Germinal center (tissue), 1 donor: ENCODE measurements around the gene NELL2.
"Not testable (repeated sequence)": the region's sequence is repeated elsewhere in the genome, so short reads cannot be mapped to it uniquely, and the experiment has no call there.

Experiments
- DNase-seq: peaks from one replicate; pipeline ENCODE4 v3.0.0; 2012; ENCODE audit warnings: mixed read lengths, low spot score

Gene NELL2

DNA sequence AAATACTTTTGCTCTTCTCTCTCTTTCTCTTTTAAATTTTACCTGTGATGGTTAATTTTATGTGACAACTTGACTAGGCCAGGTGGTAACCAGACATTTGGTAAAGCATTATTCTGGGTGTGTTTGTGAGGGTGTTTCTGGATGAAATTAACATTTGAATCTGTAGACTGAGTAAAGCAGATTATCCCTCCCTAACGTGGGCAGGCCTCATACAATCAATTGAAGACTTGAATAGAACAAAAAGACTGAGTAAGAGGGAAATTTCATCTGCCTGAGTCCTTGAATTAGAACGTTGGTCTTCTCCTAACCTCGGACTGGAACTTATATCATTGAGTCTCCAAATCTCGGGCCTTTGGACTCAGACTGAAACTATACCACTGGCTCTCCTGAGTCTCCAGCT, 182.1 kb downstream of the NELL2 start:
- DNase-seq, result no peak

DNA sequence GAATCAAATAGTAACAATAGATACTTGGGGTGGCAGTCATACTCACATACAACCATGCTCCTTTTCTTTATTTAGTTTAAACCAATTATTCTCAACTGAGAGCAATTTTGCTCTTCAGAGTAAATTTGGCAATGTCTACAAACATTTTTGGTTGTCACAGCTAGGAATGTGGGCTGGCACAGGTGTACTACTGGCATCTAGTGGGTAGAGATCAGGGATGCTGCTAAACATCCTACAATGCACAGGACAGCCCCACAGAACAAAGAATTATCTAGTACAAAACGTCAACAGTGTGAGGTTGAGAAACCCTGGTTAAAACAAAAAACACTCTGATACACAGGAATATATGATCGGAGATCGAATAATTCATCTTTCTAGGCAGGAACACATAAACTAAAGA, 186.5 kb downstream of the NELL2 start:
- no peak for DNase-seq

DNA sequence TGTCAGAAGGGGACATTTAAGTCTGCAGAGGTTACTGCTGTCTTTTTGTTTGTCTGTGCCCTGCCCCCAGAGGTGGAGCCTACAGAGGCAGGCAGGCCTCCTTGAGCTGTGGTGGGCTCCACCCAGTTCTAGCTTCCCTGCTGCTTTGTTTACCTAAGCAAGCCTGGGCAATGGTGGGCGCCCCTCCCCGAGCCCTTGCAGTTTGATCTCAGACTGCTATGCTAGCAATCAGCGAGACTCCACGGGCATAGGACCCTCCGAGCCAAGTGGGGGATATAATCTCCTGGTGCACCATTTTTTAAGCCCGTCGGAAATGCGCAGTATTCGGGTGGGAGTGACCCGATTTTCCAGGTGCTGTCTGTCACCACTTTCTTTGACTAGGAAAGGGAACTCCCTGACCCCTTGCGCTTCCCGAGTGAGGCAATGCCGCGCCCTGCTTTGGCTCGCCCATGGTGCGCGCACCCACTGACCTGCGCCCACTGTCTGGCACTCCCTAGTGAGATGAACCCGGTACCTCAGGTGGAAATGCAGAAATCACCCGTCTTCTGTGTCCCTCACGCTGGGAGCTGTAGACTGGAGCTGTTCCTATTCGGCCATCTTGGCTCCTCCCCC, 189.2 kb downstream of the NELL2 start:
- not testable (repeated sequence) for DNase-seq

DNA sequence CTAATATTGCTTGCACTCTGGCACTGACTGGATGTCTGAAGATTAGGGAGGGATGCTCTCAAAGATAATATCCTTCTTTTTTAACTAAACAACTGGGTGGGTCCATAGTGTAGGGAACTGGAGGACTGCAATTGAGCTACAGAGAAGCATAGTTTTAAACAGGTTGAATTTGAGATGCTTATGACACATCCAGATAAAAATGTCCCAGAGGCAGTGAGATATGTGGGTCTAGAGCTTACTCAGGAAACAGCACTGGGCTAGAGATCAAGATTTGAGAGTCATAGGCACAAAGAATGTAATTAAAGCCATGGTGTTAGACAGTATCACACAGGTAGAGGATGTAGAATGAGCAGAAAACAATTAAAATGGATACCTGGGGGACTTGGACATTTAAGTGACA, 198.4 kb downstream of the NELL2 start:
- no peak for DNase-seq

DNA sequence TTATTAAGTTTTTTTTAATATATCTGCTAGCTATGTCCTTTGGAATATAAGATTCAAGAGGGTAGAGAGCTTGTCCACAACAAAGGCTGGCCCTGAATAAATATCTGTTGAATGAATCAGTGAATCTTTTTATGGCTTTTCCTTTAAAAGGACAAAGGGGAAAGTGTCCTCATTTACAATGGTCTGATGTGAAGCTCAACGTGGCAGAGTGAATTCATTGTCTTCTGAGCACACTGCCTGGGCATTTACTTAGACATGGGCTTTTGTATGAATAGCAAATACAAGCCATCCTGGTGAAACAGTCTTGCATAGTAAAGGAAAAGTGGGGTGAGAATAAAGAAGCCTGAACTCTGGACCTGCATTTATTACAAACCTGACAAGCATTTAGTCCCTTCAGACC, 201.2 kb downstream of the NELL2 start:
- no peak for DNase-seq

DNA sequence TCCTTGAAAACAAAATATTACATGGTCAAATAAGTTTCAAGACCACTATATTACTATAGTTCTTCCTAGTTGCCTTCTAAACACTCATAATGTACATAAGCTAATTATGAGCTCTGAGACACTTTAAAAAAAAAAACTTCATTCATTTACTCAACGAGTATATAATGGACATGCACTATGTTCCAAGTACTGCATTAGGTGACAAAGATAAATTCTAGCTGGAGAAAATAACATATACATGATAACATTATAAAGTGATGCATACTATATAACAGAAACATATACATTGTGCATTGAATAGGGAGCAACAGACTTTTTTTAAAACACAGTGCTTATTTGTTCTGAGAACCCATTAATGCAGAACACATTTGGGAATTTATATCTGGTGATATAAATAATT, 202.3 kb downstream of the NELL2 start:
- no peak for DNase-seq

DNA sequence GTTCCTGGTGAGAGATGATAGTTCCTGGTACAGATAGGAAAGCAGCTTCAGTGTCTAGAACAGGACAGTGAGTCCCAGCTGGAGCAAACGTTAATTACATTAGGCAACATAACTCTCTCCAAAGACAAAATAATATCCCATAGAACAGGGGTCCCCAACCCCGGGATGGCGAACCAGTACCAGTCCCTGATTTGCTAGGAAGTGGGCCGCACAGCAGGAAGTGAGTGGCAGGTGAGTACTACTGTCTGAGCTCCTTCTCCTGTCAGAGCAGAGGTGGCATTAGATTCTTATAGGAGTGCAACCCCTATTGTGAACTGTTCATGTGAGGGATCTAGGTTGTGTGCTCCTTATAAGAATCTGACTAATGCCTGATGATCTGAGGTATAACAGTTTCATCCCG, 204.1 kb downstream of the NELL2 start:
- no peak for DNase-seq

DNA sequence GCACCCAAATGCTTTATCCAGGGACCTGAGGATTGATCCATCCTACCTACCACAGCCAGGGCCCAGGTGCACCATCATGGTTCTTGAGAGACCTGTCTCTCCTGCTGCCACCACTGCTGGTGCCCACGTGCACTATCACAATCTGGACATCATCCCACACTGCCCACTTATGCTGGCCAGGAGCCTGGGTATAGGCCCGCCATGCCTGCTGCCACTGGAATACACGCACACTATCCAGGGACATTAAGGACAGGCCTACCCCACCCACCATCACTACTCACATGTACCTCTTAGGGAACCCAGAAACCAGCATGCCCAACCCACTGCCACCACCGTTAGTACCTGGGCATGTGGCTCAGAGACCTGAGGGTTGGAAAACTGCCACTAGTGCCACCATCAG, 207.7 kb downstream of the NELL2 start:
- DNase-seq, result no peak

DNA sequence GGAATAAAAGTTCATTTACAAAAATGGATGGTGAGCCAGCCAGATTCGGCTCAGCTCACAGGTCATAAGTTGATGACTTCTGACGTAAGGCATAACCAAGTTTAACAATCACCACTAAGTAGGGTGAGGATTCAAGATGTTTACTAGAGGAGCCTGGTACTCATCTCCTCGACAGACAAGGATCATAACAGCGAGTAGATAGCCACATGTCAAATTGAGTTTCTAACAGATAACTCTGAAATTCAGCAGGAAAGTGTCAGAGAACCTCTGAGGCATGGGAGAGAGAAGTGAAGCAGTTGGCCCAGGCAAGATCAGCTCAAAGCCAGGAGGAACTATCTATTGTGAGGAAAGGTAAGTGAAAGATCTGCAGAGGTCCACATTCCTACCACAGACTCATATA, 208.7 kb downstream of the NELL2 start:
- DNase-seq, result no peak

DNA sequence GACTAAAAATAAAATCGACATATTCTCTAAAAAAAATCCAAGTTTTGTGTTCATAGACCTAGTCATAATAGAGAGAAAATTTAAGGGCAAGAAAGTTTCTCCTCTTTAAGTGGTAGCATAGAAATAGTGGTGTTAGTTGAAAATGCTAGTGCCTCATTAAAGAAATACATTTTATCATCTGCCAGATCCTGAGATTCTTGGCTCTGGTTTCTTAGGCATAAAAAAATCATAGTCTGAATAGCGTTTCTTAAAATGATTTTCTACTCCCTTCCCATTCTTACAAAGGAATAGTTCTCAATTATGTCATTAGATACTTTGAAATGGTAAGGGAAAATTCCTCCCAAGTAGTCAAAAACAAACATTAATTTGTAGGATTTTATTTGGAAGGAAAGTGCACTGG, 212.8 kb downstream of the NELL2 start:
- no peak for DNase-seq

DNA sequence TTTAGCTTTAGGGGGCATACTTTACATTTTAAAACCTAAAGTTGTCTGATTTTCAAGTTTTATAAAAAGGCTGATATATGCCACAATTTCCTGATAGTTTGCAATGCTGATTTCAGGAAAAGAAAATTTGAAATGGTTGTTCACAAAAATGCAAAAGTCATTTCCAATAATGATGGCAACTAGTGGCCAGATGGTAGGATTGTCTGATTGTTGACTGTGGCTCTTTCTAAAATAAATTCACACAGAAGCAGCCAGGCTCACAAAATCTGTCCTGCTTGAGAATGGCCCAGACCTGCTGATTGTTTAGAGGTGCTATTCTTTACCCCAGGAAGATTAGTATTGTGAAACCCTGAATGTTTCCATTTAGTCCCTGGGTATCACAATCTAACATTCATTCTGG, 220.3 kb downstream of the NELL2 start:
- no peak for DNase-seq

DNA sequence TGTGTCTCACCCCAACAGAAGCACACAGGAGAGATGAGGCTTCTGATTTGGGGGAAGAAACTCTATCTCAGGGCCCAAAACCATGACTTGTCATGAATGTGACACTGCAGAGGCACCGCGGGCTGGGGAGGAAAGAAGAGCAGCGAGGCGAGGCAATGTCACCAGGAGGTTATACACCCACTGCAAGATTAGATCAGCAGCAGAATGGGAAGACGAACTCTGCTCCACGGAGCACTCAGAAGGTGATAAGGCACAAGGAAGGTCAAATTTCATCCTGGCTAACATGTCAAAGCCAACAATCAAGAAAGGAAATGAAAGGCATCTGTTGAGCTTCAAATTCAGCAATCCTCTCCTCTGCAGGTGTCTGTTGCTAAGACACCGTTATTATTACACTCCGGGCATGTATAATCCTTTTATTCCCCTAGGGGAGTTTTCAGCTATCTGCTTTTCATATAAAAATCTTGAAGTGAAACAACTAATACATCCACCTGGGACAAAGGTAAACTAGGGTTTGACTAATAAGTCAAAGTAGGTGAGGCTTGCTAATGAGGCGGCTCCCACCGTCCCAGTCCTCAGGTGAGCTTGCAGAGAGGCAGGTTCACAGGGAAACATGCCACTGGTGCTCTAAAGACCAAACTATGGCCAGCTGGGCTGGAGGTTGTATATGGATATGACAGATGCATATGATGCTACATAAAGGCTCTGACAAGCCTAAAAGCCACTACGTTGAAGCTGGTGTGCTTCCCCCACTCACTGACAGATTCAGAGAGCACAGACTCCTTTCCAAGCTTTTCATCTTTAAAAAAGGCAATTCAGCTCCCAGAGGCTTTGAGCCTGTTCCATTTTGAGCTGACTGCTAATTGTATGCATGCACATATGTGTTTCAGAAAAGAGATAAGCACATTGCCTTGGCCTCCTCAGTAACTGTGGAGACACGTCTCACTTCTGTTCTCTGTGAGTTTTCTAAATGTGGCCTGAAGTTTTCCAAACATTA, 221.2 kb downstream of the NELL2 start:
- peak; percentile 14 for DNase-seq

DNA sequence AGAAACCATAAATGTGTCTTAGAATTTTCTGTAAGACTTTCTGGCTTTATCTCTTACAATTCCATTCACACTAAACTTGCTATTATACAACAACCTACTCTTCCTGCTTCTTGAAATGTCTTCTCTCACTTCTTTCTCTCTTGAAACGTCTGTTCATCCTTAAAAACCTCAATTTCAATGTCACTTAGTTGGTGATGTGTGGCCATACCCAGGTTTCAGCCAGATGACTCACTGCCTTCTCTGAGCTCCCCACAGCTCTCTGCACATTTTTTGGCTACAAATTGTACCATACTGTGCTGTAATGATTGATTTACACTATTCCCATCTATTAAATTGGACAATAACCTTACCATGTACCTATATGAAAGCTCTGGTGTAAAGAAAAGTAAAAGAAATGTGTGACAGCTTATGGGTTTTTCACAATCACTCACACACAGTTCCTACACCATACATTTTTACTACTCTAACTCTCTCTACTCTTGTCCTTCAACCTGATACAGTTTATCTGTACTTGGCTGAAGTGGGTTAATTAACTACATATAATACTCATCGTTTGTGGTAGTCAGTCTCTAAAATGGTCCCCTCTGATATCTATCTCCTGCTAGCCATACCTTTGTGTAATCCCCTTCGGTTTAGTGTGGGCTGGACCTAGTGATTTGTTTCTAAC, 222.1 kb downstream of the NELL2 start:
- no peak for DNase-seq

DNA sequence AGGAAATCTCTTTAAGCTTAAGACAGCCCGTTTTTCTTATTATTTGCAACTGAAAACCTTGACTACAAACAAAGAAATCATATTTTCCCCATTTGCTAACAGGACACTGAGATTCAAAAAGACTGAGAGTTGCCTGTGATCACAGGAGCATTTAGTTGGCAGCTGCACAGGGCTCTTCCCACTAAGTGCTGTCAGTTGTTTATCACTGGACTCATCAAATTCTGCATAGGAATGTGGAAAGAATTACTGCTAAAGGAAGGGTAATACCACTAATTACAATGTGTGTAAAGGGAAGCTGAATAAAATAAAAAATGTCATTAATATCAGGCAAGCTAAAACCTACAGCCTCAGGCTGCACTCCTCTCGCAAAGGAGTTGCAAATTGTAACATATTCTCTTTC, 226.4 kb downstream of the NELL2 start:
- DNase-seq, result no peak

DNA sequence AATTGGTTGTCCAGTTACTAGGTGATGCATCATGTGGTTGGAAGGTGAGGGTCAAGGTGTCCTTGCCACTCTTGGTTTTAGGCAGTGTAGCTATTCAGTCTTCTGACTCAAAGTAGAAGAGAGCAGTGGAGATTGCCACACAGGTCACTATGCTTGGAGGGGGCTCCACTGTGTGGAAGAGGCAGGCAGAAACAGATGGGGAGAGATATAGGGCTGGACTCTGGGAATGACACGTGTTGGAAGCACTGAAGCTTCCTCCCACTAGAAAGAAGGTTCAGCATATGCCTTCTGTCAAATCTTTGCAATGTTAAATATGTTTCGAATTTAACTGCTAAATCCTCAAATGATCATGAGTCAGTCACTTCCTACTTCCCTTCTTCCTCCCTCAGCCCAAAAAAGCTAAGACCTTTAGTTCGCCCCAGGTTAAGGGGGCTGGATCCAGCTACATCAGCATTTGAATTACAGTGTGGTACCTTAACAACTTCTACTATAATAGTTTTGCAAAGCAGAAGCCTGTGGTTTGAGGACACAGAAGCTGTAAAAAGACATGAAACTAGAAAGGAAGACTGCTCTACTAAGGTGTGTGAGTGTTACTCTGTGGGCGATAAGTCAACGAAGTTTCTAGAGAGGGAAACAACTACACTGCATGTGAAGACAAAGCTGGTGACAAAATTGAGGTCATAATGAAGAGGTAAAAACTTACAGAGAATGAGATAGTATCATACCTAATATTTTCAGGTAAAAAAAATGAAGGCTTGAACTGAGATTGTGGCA, 228.0 kb downstream of the NELL2 start:
- DNase-seq, result no peak

DNA sequence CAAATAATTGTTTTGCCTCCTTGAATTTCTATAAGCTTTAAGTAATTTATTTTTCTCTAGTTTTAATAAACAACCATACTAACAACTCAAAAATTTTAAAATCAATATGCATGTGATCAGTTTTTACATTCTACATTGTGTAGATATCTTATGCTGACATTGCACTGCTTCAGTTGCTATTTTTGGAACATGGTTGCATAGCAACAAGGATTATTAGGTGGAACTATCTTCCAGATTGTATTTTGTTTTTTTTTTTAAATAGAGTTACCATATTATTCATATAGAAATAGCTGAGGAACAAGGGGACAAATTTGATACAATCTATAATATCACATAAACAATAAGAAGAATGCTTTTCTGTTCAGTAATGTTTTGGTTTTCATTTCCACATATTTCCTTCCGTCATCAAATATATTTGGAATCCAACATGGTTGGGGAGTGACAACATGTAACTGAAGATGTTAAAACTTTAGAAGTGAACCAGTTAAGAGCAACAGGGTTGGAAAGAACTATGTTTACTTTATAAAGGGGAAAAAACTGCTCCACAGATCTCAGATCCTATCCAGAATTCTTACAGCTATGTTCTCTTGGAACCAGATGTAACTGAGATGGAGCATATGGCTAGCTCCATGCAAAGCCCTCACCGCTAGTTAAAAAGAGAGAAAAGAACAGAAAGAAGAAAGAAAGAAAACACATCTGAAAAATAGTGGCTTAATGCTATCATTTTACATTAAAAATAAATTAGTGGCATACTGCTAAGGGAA, 235.5 kb downstream of the NELL2 start:
- no peak for DNase-seq

DNA sequence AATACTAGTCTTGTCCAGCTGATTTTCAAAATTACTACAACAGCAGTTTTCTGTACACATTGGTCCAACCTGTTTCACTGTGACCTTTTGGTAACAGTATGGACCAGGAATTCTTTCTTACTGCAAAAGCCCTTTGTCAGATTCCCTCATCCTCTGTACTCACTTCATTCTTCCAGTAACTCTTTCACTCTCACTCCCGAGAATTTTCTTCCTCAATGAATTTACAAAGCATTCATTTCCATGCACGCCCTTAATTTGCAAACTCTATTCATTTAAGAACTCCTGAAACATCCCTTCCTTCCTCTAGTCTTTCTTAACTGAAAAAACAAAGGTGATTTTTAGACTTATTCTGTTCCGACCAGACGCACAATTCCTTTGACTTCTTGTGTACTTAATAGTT, 238.2 kb downstream of the NELL2 start:
- DNase-seq, result no peak

DNA sequence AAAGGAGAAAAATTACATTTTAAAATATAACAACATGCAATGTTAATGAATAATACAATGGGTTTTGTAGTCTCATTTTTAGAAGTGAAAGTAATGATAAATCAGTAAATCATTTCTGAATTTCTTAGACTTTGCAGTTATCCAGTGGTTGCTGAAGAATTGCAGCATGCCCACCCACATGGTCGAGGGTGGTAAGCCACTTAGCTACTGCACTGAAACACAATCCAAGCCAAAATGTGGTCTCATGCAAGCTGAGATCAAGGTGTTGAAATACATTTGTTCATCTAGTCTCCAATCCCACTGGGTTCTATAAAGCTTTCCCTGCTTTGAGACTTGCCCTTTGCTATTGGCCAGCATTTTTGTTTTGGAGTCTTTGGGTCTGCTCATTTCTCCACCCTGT, 247.9 kb downstream of the NELL2 start:
- no peak for DNase-seq

DNA sequence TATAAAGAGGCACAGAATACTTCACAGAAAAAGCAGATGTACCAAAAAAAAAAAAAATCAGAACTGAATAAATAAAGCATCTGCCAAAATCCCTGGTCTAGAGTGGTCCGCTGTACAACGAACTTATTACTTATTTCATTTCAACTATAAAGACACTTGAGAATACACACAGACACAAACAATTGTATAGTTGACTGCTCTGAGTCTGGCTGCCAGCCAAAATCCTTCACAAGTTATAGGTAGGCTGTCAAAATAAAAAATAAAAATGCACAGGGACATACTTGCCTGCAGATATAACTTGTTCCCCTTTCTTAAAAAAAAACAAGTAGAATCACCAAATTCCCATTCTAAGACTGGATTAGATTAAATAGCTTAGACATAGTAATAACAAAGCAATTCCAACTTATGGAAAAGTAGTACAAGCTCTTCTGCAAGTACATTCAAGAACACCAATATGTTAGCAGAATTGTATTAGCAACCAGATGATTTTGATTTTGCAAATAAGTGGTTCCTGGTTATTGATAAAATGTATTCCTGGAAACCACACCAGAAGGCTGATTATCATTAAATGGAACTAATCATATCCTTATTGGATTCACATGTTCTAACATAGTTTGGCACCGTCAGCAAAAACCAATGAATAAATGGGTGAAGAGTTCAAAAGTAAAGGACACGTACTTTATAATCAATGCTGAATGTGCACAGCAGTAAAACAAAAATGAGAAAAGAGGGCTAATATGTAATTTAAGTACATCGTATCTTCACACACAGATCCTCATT, 248.5 kb downstream of the NELL2 start:
- no peak for DNase-seq

DNA sequence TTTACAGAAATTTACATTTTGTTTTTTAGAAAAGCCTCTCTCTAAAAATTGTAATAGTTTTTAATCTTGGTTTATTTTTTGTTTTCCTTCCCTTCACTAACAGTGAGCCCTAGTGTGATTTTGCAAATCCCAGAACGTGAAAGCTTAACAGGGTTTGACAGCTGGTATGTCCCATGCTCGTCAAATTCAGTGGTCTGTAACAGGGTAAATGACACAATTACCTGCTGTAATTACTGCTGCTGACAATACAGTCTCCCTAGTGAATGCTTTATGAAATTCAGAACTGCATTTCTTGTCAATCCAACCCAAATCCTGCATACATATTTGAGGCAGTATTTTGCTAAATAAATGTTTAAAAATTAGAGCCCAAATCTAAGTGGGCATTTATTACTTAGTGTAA, 249.2 kb downstream of the NELL2 start:
- no peak for DNase-seq

DNA sequence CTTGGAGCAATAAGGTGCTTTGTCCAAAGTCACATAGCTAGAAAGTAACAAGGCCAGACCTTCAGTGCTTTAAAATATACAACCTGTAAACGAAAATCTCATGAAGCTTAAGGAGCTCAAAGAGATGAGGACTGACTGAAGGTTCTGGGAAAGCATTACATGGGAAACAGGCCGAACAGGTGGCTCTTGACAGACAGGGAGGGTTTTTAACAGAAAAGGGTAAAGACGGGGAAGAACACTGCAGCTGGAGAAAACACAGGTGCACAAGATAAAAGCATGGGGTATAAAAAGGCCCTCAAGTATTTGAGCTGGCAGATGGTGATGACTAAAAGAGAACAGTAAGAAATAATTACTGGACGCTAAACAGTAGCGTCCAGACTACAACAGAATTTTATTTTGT, 257.2 kb downstream of the NELL2 start:
- DNase-seq, result no peak
